Right lobe of liver (tissue), 6 donors: ENCODE measurements around the gene C1orf198. TPM values are rescaled to one million over a fixed set of nuclear protein-coding genes. Genes with fewer than 3 reads are reported as not detected.

Experiments
- ATAC-seq, 4 donors: fragments of 200-7000 bp; cut with Tn5 transposase; one replicate each; pipeline ENCODE4 v1.9.1; 2020; ENCODE audit warnings: mild to moderate bottlenecking in 4 of 4, moderate library complexity in 4 of 4
- DNase-seq, 3 donors: peaks; one replicate each; pipeline ENCODE4 v3.0.0-alpha.2; 2020
- H3K27ac ChIP-seq, 3 donors: fragments of 200-600 bp; one replicate each; pipeline ENCODE4 v1.8.0; 2022
- H3K27me3 ChIP-seq, 2 donors: fragments of 200-600 bp; one replicate each; pipeline ENCODE4 v1.8.0; 2022
- H3K36me3 ChIP-seq, 4 donors: fragments of 200-600 bp; sonication (generic) in 1 of 4; one replicate each; pipeline versions ENCODE4 v1.5.1 to v1.8.0; 2017 to 2022; ENCODE audit warnings: control low read depth in 1 of 4
- H3K4me1 ChIP-seq, 4 donors: fragments of 200-600 bp; sonication (generic) in 1 of 4; one replicate each; pipeline versions ENCODE4 v1.5.1 to v1.8.0; 2017 to 2022; ENCODE audit warnings: control low read depth in 1 of 4
- H3K4me3 ChIP-seq, 3 donors: fragments of 200-600 bp; one replicate each; pipeline ENCODE4 v1.8.0; 2022
- H3K9me3 ChIP-seq, 4 donors: fragments of 200-600 bp; sonication (generic) in 1 of 4; one replicate each; pipeline versions ENCODE4 v1.5.1 to v1.8.0; 2017 to 2022; ENCODE audit warnings: control low read depth in 1 of 4
- CTCF ChIP-seq, 4 donors: fragments of 200-600 bp in 3 of 4; fragments of 450-650 bp in 1 of 4; IDR thresholded peaks; one replicate each; pipeline versions ENCODE4 v1.5.1 to v1.8.0; 2016 to 2022; ENCODE audit warnings: antibody characterized with exemption in 4 of 4, mild to moderate bottlenecking in 2 of 4
- POLR2A ChIP-seq: fragments of 450-650 bp; IDR thresholded peaks from one replicate; pipeline ENCODE4 v1.6.1; 2017; ENCODE audit warnings: antibody characterized with exemption, mild to moderate bottlenecking
- WGBS: methylation state at CpG from one replicate; pipeline ENCODE4 v1.1.6; 2018; ENCODE audit warnings: low coverage, low lambda C conversion rate; ENCODE audit not compliant: insufficient coverage; ENCODE audit errors: missing lambda C conversion rate; 5-methylcytosine and 5-hydroxymethylcytosine counted together
- intact Hi-C, 2 donors: fragments of 100-400 bp; cut with DNase I; formaldehyde crosslinking; loops; one replicate each; pipeline versions ENCODE4 v1.11.2 to v1.14.1; 2022
- total RNA-seq, 6 experiments: library from RNA; depleted of rRNA in 2 of 6; stranded (reverse); fragments of >200 nt in 2 of 6; fragmentation: NEBNext Ultra II Directional in 3 of 6; extraction: Animal tissue kit (Norgen Biotek cat#: 25700) in 3 of 6; gene quantifications; one replicate each; pipeline versions ENCODE4 v1.1.0 to v1.2.4, GENCODE V29; 2016 to 2023
- donor health status: DM: no; HTN: yes; CAD: no.
- donor health status: DM: no; HTN: no; CAD: no.
- donor health status: DM: no; HTN: no; CAD: no.
- donor health status: DM: no; HTN: yes; CAD: no.
- donor health status: DM: no; HTN: yes; CAD: no.

C1orf198 gene
- total RNA-seq, 6 experiments from 2014 or later = 4.2 to 33.7 (median 17.2) TPM

GRCh38 chr1:230869500-230869899, 1.2 kb upstream of the C1orf198 start:
- TF ChIP-seq CTCF (IDR thresholded peaks at IDR 0.05) (no peak), POLR2A (no peak)
- peaks cover 0 to 12% (median 0%) of the 10 kb centered on the region in 4 donors for H3K4me1 ChIP-seq
- H3K27me3 ChIP-seq = no peaks in the 10 kb centered on the region
- DNase-seq = no peak
- 71% methylated on average over 4 of the region's 4 CpGs for WGBS
- peak overlapping the region; percentile 13 to 84 (median 73) for H3K27ac ChIP-seq
- H3K36me3 ChIP-seq = no peaks in the 10 kb centered on the region
- intact Hi-C loops = no loop called here
- no peak for ATAC-seq
- no peaks in the 10 kb centered on the region for H3K9me3 ChIP-seq
- no peak overlapping the region for H3K4me3 ChIP-seq

- intact Hi-C loops = no loop called here
- WGBS = 7% methylated on average over 13 of the region's 40 CpGs
- Histone ChIP-seq H3K36me3 (no peaks in the 10 kb centered on the region), H3K9me3 (no peaks in the 10 kb centered on the region), H3K27me3 (no peaks in the 10 kb centered on the region), H3K27ac (peak overlapping the region; percentile 68 to 84 (median 73)), H3K4me3 (peak overlapping the region; percentile 83 to 88 (median 84)), H3K4me1 (peaks cover 0 to 12% (median 0%) of the 10 kb centered on the region in 4 donors)
- TF ChIP-seq POLR2A (no peak), CTCF (IDR thresholded peaks at IDR 0.05) (no peak)
- DNase-seq (peak; percentile 70 to 80 (median 74)), ATAC-seq (peak; percentile 75 to 85 (median 80))
Observed at GRCh38 chr1:230868736-230869385, 540 bp upstream of the C1orf198 start.

GRCh38 chr1:230867101-230867902, 1.0 kb downstream of the C1orf198 start:
- ATAC-seq (peak in 1 of 4 donors; percentile 9), DNase-seq (no peak)
- Histone ChIP-seq H3K4me3 (peak overlapping the region; percentile 83 to 88 (median 84)), H3K36me3 (no peaks in the 10 kb centered on the region), H3K27me3 (no peaks in the 10 kb centered on the region), H3K4me1 (peaks cover 0 to 12% (median 0%) of the 10 kb centered on the region in 4 donors), H3K9me3 (no peaks in the 10 kb centered on the region), H3K27ac (peak overlapping the region; percentile 67 to 84 (median 68))
- TF ChIP-seq POLR2A (no peak), CTCF (IDR thresholded peaks at IDR 0.05) (no peak)
- 22% methylated on average over 14 of the region's 17 CpGs for WGBS
- intact Hi-C loops = no loop called here

GRCh38 chr1:230866171-230867070, 1.9 kb downstream of the C1orf198 start:
- DNase-seq = no peak
- no peaks in the 10 kb centered on the region for H3K27me3 ChIP-seq
- WGBS = 48% methylated on average over 9 of the region's 9 CpGs
- peaks cover 0 to 12% (median 0%) of the 10 kb centered on the region in 4 donors for H3K4me1 ChIP-seq
- H3K9me3 ChIP-seq = no peaks in the 10 kb centered on the region
- intact Hi-C loops = no loop called here
- H3K36me3 ChIP-seq = no peaks in the 10 kb centered on the region
- H3K27ac ChIP-seq = peak overlapping the region; percentile 67 to 84 (median 68)
- peak in 1 of 4 donors; percentile 57 for ATAC-seq
- H3K4me3 ChIP-seq = peak overlapping the region; percentile 83 to 88 (median 84)
- TF ChIP-seq POLR2A (peak; percentile 79), CTCF (IDR thresholded peaks at IDR 0.05) (no peak)
